Thymus (tissue), 11 donors: ENCODE measurements around the gene DAB1. TPM values are rescaled to one million over a fixed set of nuclear protein-coding genes. Genes with fewer than 3 reads are reported as not detected.

Source experiments
- DNase-seq, 9 donors: peaks; one replicate each; pipeline ENCODE4 v3.0.0-alpha.2; 2013; ENCODE audit warnings: low spot score in 9 of 9, low read depth in 6 of 9, missing footprints in 1 of 9
- H3K27ac ChIP-seq, 2 donors: one replicate each; pipeline ENCODE4 v1.5.1; 2013; ENCODE audit warnings: control low read depth in 1 of 2, low read depth in 1 of 2, low read length in 1 of 2, mild to moderate bottlenecking in 1 of 2, moderate library complexity in 1 of 2
- H3K27me3 ChIP-seq, 2 donors: one replicate each; pipeline ENCODE4 v1.5.1; 2013; ENCODE audit warnings: low read length in 1 of 2; ENCODE audit not compliant: control insufficient read depth in 2 of 2, insufficient read depth in 1 of 2
- H3K36me3 ChIP-seq, 2 donors: one replicate each; pipeline ENCODE4 v1.5.1; 2013; ENCODE audit warnings: low read length in 1 of 2, mild to moderate bottlenecking in 1 of 2, moderate library complexity in 1 of 2; ENCODE audit not compliant: control insufficient read depth in 2 of 2, insufficient read depth in 2 of 2
- H3K4me1 ChIP-seq, 2 donors: one replicate each; pipeline ENCODE4 v1.5.1; 2013; ENCODE audit warnings: low read length in 2 of 2; ENCODE audit not compliant: control insufficient read depth in 2 of 2, insufficient read depth in 2 of 2
- H3K4me3 ChIP-seq, 2 donors: one replicate each; pipeline ENCODE4 v1.5.1; 2013; ENCODE audit warnings: low read length in 2 of 2, control low read depth in 1 of 2, mild to moderate bottlenecking in 1 of 2
- H3K9me3 ChIP-seq, 2 donors: one replicate each; pipeline ENCODE4 v1.5.1; 2013; ENCODE audit warnings: low read length in 1 of 2, mild to moderate bottlenecking in 1 of 2; ENCODE audit not compliant: control insufficient read depth in 2 of 2, insufficient read depth in 1 of 2
- WGBS: extraction: QIAGEN DNeasy Blood & Tissue Kit; methylation state at CpG from one replicate; pipeline ENCODE4 v1.1.7; 2013; 5-methylcytosine and 5-hydroxymethylcytosine counted together
- polyA plus RNA-seq: library from polyadenylated mRNA; stranded (reverse); fragments of 200-250 nt; gene quantifications from one replicate; pipeline ENCODE4 v1.2.3, GENCODE V29; 2013
- total RNA-seq: library from RNA; stranded (reverse); fragments of 120-200 nt; gene quantifications from one replicate; pipeline ENCODE4 v1.2.4, GENCODE V29; 2013
- donor health status: healthy.

The DAB1 gene
- total and polyA plus RNA-seq, 2 donors, result 0.09 to 0.23 TPM

- no peaks in the 10 kb centered on the region for H3K9me3 ChIP-seq
- H3K4me1 ChIP-seq, result peaks cover 0 to 2% of the 10 kb centered on the region in 2 donors
- no peak overlapping the region for H3K27ac ChIP-seq
- 89% methylated on average over 5 of the region's 5 CpGs for WGBS
- H3K36me3 ChIP-seq, result no peaks in the 10 kb centered on the region
- H3K27me3 ChIP-seq, result no peaks in the 10 kb centered on the region
- DNase-seq, result no peak
- no peak overlapping the region for H3K4me3 ChIP-seq
Observed at GRCh38 chr1:57204942-57205787, 218.7 kb downstream of the DAB1 start.

- Histone ChIP-seq H3K4me3 (no peak overlapping the region), H3K36me3 (no peaks in the 10 kb centered on the region), H3K4me1 (peaks cover 0 to 2% of the 10 kb centered on the region in 2 donors), H3K27ac (no peak overlapping the region), H3K27me3 (no peaks in the 10 kb centered on the region), H3K9me3 (no peaks in the 10 kb centered on the region)
- DNase-seq, result no peak
- WGBS, result 89% methylated on average over 3 of the region's 3 CpGs
Observed at GRCh38 chr1:57204091-57204490, 219.8 kb downstream of the DAB1 start.

- Histone ChIP-seq H3K27ac (no peak overlapping the region), H3K27me3 (no peaks in the 10 kb centered on the region), H3K9me3 (no peaks in the 10 kb centered on the region), H3K4me3 (no peak overlapping the region), H3K36me3 (no peaks in the 10 kb centered on the region), H3K4me1 (peaks cover 0 to 2% of the 10 kb centered on the region in 2 donors)
- no peak for DNase-seq
- WGBS, result 70% methylated on average over 2 of the region's 2 CpGs
Observed at GRCh38 chr1:57202241-57202640, 221.6 kb downstream of the DAB1 start.

- no peaks in the 10 kb centered on the region for H3K27me3 ChIP-seq
- no peak overlapping the region for H3K27ac ChIP-seq
- no peak overlapping the region for H3K4me3 ChIP-seq
- no peaks in the 10 kb centered on the region for H3K9me3 ChIP-seq
- peaks cover 0 to 2% of the 10 kb centered on the region in 2 donors for H3K4me1 ChIP-seq
- 63% methylated on average over 2 of the region's 2 CpGs for WGBS
- no peaks in the 10 kb centered on the region for H3K36me3 ChIP-seq
- DNase-seq, result no peak
Observed at GRCh38 chr1:57198912-57199311, 224.9 kb downstream of the DAB1 start.

- WGBS, result 91% methylated on average over 1 of the region's 1 CpG
- DNase-seq, result no peak
- Histone ChIP-seq H3K9me3 (no peaks in the 10 kb centered on the region), H3K27me3 (no peaks in the 10 kb centered on the region), H3K4me1 (no peaks in the 10 kb centered on the region), H3K36me3 (no peaks in the 10 kb centered on the region), H3K4me3 (no peak overlapping the region), H3K27ac (no peak overlapping the region)
Observed at GRCh38 chr1:57195436-57195941, 228.4 kb downstream of the DAB1 start.

GRCh38 chr1:57192222-57192621 is 231.6 kb downstream of the DAB1 start:
- DNase-seq, result no peak
- Histone ChIP-seq H3K4me1 (no peaks in the 10 kb centered on the region), H3K9me3 (no peaks in the 10 kb centered on the region), H3K4me3 (no peak overlapping the region), H3K27ac (no peak overlapping the region), H3K27me3 (no peaks in the 10 kb centered on the region), H3K36me3 (no peaks in the 10 kb centered on the region)
- WGBS, result 100% methylated on average over 2 of the region's 2 CpGs

GRCh38 chr1:57190898-57191297 is 233.0 kb downstream of the DAB1 start:
- Histone ChIP-seq H3K4me1 (no peaks in the 10 kb centered on the region), H3K27ac (no peak overlapping the region), H3K27me3 (no peaks in the 10 kb centered on the region), H3K36me3 (no peaks in the 10 kb centered on the region), H3K4me3 (no peak overlapping the region), H3K9me3 (no peaks in the 10 kb centered on the region)
- WGBS, result 98% methylated on average over 2 of the region's 2 CpGs
- no peak for DNase-seq

GRCh38 chr1:57188168-57188567 is 235.7 kb downstream of the DAB1 start:
- Histone ChIP-seq H3K4me3 (no peak overlapping the region), H3K27ac (no peak overlapping the region), H3K9me3 (no peaks in the 10 kb centered on the region), H3K4me1 (no peaks in the 10 kb centered on the region), H3K36me3 (no peaks in the 10 kb centered on the region), H3K27me3 (no peaks in the 10 kb centered on the region)
- WGBS, result 92% methylated on average over 2 of the region's 2 CpGs
- DNase-seq, result no peak

GRCh38 chr1:57186455-57186854 is 237.4 kb downstream of the DAB1 start:
- H3K4me1 ChIP-seq, result no peaks in the 10 kb centered on the region
- WGBS, result 85% methylated on average over 3 of the region's 3 CpGs
- no peak overlapping the region for H3K4me3 ChIP-seq
- H3K27ac ChIP-seq, result no peak overlapping the region
- no peak for DNase-seq
- no peaks in the 10 kb centered on the region for H3K36me3 ChIP-seq
- H3K9me3 ChIP-seq, result no peaks in the 10 kb centered on the region
- H3K27me3 ChIP-seq, result no peaks in the 10 kb centered on the region
